GM10266 (cell line): ENCODE data around the gene YAP1.

ENCODE experiments used
- DNase-seq: peaks from one replicate; pipeline ENCODE4 v3.0.0; 2012; ENCODE audit errors: extremely low spot score
- CTCF ChIP-seq: IDR thresholded peaks from 2 replicates; pipeline ENCODE4 v1.5.1; 2012; ENCODE audit warnings: mild to moderate bottlenecking, low read depth; ENCODE audit not compliant: control insufficient read depth, insufficient read depth; ENCODE audit errors: missing control alignments

Gene YAP1

GRCh38 chr11:102148059-102148458 is 37.8 kb downstream of the YAP1 start:
- TF ChIP-seq CTCF, result no peak
- DNase-seq, result no peak

- no peak for TF ChIP-seq CTCF
- no peak for DNase-seq
Measured at GRCh38 chr11:102151784-102152525, 41.7 kb downstream of the YAP1 start.

- no peak for TF ChIP-seq CTCF
- DNase-seq, result no peak
Measured at GRCh38 chr11:102153082-102153481, 42.8 kb downstream of the YAP1 start.

GRCh38 chr11:102154806-102155205 is 44.6 kb downstream of the YAP1 start:
- DNase-seq, result no peak
- no peak for TF ChIP-seq CTCF

GRCh38 chr11:102155676-102156075 is 45.4 kb downstream of the YAP1 start:
- no peak for TF ChIP-seq CTCF
- DNase-seq, result no peak

GRCh38 chr11:102157219-102157618 is 47.0 kb downstream of the YAP1 start:
- no peak for TF ChIP-seq CTCF
- no peak for DNase-seq

GRCh38 chr11:102158164-102158735 is 48.0 kb downstream of the YAP1 start:
- no peak for DNase-seq
- TF ChIP-seq CTCF, result no peak
